Measurements from ENCODE around the gene FKBP11. TPM values are rescaled to one million over a fixed set of nuclear protein-coding genes. Genes with fewer than 3 reads are reported as not detected.

FKBP11 gene
- total and polyA plus RNA-seq, 2 of the 13 experiments (the other 11 are each of a cell fraction or from before 2014, with no cell fraction given): 15.5 to 19.4 TPM

DNA sequence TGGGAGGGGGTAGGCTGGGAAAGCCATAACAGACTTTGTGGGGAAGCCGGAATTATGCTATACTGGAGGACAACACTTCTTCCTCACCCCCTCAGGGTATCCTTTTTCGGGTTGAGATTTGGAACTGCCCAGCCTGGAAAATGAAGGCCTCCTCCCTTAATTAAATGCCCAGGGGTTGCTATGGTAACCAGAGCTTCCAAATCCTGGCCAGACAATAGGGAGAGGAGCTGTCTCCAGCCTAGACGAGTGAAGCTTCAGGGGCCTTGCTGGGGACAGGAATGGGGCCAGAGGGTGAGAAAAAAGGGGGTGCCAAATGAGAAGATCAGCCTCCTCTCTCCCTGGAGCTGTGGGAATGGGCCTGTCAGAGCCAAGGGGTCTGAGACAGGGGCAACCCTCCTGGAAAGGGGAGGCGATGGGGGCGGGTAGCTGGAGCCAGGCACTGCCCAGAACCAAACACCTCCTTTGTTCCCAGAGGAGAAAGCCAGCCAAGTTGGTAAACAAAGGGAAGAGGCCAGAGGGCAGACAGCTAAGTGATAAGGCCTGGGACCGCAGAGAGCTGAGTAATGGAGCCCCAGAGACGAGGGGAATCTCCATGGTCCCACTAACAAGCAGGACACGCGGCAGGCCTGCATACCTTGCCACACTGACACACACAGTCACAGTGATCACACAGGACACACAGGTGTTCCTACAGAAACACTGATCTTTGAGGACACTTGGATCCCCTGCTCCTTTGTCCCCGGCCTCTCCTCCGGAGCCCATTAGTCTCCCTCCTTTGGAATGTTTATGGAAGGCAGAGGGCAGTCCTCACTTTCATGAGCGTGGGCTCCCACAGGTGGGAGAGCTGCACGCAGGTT lies 41.8 kb downstream of the FKBP11 start (continued):
- TF ChIP-seq ZNF878 (CRISPR knock-in tag; IDR thresholded peaks at IDR 0.05): no peak
- TF ChIP-seq ZNF335 (CRISPR knock-in tag; IDR thresholded peaks at IDR 0.05): no peak
- TF ChIP-seq MED1 (CRISPR knock-in tag; IDR thresholded peaks at IDR 0.05): no peak
- TF ChIP-seq, protein P1, sequence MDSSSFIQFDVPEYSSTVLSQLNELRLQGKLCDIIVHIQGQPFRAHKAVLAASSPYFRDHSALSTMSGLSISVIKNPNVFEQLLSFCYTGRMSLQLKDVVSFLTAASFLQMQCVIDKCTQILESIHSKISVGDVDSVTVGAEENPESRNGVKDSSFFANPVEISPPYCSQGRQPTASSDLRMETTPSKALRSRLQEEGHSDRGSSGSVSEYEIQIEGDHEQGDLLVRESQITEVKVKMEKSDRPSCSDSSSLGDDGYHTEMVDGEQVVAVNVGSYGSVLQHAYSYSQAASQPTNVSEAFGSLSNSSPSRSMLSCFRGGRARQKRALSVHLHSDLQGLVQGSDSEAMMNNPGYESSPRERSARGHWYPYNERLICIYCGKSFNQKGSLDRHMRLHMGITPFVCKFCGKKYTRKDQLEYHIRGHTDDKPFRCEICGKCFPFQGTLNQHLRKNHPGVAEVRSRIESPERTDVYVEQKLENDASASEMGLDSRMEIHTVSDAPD (CRISPR knock-in tag; IDR thresholded peaks at IDR 0.05): 0 out of 2 replicates have a peak, but pooled peaks have one; percentile 20
- 0 out of 2 replicates have a peak, but pooled peaks have one; percentile 38 for TF ChIP-seq ZBTB38 (CRISPR knock-in tag; IDR thresholded peaks at IDR 0.05)
- TF ChIP-seq ZNF263 (CRISPR knock-in tag; IDR thresholded peaks at IDR 0.05): peak; percentile 25; the same call in 1 of the 2 replicates
- no peak for TF ChIP-seq MED13 (CRISPR knock-in tag; IDR thresholded peaks at IDR 0.05)
- TF ChIP-seq ZNF891 (CRISPR knock-in tag; IDR thresholded peaks at IDR 0.05): no peak
- TF ChIP-seq ZNF382 (CRISPR knock-in tag; IDR thresholded peaks at IDR 0.05; ENCODE audit: borderline replicate concordance): no peak
- TF ChIP-seq, protein P2, sequence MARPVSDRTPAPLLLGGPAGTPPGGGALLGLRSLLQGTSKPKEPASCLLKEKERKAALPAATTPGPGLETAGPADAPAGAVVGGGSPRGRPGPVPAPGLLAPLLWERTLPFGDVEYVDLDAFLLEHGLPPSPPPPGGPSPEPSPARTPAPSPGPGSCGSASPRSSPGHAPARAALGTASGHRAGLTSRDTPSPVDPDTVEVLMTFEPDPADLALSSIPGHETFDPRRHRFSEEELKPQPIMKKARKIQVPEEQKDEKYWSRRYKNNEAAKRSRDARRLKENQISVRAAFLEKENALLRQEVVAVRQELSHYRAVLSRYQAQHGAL (CRISPR knock-in tag; IDR thresholded peaks at IDR 0.05; ENCODE audit: not compliant biosample characterization): no peak
- TF ChIP-seq GZF1 (CRISPR knock-in tag; IDR thresholded peaks at IDR 0.05): peak; percentile 31; the same call in 1 of the 2 replicates
- no peak for TF ChIP-seq KLF11 (CRISPR knock-in tag; IDR thresholded peaks at IDR 0.05)
- 0 out of 2 replicates have a peak, but pooled peaks have one; percentile 29 for TF ChIP-seq SNAPC2 (CRISPR knock-in tag; IDR thresholded peaks at IDR 0.05)
- TF ChIP-seq KDM5B (CRISPR knock-in tag; IDR thresholded peaks at IDR 0.05; ENCODE audit: borderline replicate concordance): peak; percentile 9; the same call in 1 of the 2 replicates
- peak; percentile 75; the same call in 1 of the 2 replicates for TF ChIP-seq SOX13 (IDR thresholded peaks at IDR 0.05)
- peak in 1 of 2 experiments; percentile 94; a peak in 2 of 4 replicates for TF ChIP-seq SOX13 (CRISPR knock-in tag; conservative IDR thresholded peaks at IDR 0.05 in 1 of 2, IDR thresholded peaks at IDR 0.05 in 1 of 2)
- no peak for TF ChIP-seq MZF1 (CRISPR knock-in tag; IDR thresholded peaks at IDR 0.05; ENCODE audit: borderline replicate concordance)
- no peak for TF ChIP-seq ZNF256 (CRISPR knock-in tag; conservative IDR thresholded peaks at IDR 0.05)
- TF ChIP-seq, protein P3, sequence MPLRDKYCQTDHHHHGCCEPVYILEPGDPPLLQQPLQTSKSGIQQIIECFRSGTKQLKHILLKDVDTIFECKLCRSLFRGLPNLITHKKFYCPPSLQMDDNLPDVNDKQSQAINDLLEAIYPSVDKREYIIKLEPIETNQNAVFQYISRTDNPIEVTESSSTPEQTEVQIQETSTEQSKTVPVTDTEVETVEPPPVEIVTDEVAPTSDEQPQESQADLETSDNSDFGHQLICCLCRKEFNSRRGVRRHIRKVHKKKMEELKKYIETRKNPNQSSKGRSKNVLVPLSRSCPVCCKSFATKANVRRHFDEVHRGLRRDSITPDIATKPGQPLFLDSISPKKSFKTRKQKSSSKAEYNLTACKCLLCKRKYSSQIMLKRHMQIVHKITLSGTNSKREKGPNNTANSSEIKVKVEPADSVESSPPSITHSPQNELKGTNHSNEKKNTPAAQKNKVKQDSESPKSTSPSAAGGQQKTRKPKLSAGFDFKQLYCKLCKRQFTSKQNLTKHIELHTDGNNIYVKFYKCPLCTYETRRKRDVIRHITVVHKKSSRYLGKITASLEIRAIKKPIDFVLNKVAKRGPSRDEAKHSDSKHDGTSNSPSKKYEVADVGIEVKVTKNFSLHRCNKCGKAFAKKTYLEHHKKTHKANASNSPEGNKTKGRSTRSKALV (CRISPR knock-in tag; IDR thresholded peaks at IDR 0.05): no peak
- TF ChIP-seq ZNF816 (CRISPR knock-in tag; IDR thresholded peaks at IDR 0.05; ENCODE audit: borderline replicate concordance): no peak
- peak; percentile 58; the same call in 1 of the 2 replicates for TF ChIP-seq SAP130 (CRISPR knock-in tag; IDR thresholded peaks at IDR 0.05; ENCODE audit: low read depth)
- TF ChIP-seq ZNF20 (CRISPR knock-in tag; IDR thresholded peaks at IDR 0.05): no peak
- no peak for TF ChIP-seq SP4 (CRISPR knock-in tag; IDR thresholded peaks at IDR 0.05)
- peak; percentile 23; the same call in 1 of the 2 replicates for TF ChIP-seq FOXC1 (CRISPR knock-in tag; IDR thresholded peaks at IDR 0.05; ENCODE audit: borderline replicate concordance)
- no peak for TF ChIP-seq ZNF296 (CRISPR knock-in tag; conservative IDR thresholded peaks at IDR 0.05)
- no peak for TF ChIP-seq FOXA1 (IDR thresholded peaks at IDR 0.05)
- TF ChIP-seq FOXA1 (CRISPR knock-in tag; IDR thresholded peaks at IDR 0.05): peak; percentile 89
